Urothelium cell line (cell line): ENCODE data around the gene TTLL3.
"Not testable (repeated sequence)": the region's sequence is repeated elsewhere in the genome, so short reads cannot be mapped to it uniquely, and the experiment has no call there.

ENCODE experiments used
- DNase-seq: peaks from one replicate; pipeline ENCODE4 v3.0.0; 2011; ENCODE audit warnings: low spot score, mixed read lengths
- FAIRE-seq: peaks from 2 replicates; lab custom pipeline; 2011; peaks lifted over from hg19 to GRCh38; lab: Jason Lieb, UNC

The TTLL3 gene

DNA sequence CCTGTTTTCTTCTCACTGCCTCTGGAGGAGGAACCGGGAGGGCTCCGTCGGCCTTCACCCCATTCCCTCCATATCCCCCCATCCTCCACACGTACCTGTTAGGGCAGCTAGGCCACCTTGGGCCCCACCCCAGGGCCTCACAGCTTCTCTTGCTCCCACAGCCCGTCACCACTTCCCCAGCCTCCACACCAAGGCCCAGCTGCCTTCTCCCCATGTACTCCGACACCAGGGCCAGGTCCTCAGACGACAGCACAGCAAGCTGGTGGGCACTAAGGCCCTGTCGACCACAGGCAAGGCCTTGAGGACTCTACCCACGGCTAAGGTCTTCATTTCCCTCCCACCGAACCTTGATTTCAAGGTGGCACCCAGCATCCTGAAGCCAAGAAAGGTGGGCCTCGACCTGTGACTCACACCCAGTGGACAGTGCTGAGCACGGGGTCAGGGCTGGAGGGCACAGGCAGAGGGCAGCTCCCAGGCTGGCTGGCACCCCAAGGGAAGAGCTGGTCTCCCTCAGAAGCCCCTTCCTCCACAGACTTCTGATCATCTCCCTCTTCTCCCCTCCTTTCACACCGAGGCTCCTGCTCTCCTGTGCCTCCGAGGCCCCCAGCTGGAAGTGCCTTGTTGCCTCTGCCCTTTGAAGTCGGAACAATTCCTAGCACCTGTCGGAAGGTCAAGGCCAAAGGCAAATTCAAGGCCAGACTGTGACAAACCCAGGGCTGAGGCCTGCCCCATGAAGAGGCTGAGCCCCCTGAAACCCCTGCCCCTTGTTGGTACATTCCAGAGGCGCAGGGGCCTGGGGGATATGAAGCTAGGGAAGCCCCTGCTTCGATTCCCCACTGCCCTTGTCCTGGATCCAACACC lies 24.7 kb downstream of the TTLL3 start:
- FAIRE-seq (no peak), DNase-seq (no peak)

DNA sequence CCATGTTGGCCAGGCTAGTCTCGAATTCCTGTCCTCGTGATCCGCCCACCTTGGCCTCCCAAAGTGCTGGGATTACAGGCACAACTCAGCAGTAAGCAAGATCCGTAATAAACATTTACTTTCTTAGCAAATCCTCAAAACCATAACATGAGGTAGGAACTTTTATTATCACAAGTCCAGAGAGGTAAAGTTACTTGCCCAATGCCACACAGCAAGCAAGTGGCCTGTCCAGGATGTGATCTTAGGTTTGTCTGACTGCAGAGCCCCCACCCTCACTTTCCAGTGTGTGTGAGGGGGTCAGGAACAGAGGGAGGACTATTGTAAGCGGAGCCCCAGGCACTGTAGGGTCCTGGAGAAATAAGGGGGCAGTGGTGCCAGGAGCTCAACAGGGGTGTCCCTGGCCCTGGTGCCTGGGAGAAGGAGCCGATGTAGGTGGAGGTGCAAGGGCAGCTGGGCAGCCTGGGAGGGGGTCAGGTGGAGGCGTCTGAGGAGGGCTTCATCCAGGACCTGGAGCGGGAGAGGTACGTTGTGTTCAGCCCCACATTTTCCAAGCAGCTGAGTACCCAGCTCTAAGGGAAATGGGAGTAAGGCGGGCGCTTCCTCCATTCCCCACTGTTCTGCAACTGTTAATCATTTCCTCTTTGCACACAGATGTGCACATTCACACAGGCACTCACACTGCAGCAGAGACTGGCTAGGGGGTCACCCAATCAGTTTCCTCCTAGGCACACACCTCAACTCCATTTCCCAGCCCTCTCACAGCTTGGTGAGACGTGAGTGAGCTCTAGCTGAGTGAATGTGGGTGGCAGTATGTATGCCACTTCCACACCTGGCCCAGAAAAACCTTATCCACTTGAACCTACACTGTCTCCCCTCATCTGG lies 27.9 kb downstream of the TTLL3 start:
- DNase-seq (no peak), FAIRE-seq (no peak)

DNA sequence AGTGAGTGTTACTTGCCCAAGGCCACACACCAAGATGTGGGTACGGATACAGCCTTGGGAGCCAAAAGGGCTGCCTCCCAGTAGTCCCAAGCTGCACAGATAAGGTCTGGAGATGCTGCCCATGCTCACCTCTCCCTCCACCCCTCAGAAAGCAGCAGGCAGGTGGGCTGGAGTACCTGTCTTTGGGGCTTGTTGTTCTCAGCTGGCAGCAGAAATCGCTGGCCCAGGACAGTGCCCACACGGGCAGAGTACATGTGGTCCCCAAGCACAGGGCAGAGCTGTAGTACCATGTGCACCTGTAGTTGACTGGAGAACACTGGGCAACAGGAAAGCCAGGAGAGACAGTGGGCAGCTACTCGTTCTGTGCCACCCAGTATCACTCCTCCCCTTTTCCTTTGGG lies 28.8 kb downstream of the TTLL3 start:
- DNase-seq = no peak
- FAIRE-seq = no peak

DNA sequence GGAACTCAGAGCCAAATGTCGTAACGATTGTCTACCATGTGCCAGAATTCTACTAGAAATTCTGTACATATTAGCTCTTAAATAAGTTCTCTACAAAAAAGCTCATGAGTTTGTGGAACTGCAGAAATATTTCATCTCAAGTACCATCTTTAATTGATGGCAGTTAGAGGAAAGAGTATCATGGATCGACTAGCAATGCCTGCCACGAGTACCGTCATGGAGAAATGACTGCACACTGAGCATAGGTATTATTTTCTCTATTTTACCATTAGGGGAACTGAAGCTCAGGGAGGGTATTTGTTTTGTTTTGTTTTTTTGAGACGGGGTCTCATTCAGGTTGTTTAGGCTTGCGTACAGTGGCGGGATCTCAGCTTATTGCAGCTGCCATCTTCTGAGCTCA lies 31.0 kb downstream of the TTLL3 start:
- FAIRE-seq = no peak
- no peak for DNase-seq

DNA sequence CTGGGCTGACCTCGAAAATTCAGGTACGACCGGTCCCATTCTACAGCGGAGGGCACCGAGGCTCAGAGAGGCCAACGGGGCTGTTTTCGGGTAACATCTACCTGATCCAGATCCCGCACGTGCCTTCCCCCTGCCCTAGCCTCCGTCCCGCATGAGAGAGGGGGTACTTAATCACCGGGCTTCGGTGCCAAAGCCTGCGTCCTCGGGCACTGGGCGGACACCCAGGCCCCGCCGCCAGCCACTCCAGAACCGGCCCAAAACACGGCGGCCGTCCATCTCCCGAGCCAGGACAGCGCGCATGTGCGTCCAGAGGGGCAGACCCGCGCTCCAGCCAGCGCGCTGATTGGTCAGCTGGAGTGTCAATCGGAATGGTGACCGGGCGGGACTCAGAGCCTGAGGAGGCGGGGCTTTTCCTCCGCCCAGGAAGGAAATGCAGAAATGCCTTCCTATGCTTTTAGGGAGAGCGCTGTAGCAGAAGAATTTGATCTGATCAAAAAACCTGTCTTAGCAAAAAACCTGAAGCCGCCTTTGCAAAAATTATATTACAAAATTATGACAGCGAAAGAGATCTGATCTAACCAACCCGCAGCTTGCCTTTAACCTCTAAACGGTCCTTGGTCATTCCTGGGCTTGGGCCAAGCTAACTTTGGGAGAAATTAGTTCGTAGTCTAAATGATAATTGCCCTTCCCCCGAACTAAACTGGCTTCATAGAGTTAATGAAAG lies 33.8 kb downstream of the TTLL3 start, which contains the start of gene RPUSD3:
Gene RPUSD3, minus strand, starts transcription at position 294 of the 724 bp plus-strand sequence. Its CDS starts 18 bp downstream, at position 276.
- peak; percentile 100 for DNase-seq

DNA sequence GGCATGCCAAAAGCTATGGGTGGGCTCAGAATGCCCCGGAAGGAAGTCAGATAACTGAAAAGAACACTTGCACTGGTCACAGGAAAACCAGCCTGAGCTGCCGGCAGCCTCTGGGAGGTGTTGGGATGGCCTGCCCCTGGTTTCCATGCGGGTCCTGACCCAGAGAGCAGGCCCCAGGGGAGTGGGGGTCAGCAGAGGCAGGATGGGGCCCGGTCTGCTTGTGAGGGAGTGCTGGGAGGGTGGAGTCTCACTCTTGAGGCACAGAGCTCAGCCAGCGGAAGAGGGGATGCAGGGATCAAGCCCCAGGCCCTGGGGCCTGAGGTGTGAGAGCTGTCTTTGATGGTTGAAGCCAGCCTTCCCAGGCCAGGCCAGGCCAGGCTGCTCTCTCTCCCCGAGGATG lies 36.2 kb downstream of the TTLL3 start:
- DNase-seq = no peak

More for the DNA sequence above, 33.8 kb downstream of the TTLL3 start, which contains the start of gene RPUSD3:
- no peak for FAIRE-seq

DNA sequence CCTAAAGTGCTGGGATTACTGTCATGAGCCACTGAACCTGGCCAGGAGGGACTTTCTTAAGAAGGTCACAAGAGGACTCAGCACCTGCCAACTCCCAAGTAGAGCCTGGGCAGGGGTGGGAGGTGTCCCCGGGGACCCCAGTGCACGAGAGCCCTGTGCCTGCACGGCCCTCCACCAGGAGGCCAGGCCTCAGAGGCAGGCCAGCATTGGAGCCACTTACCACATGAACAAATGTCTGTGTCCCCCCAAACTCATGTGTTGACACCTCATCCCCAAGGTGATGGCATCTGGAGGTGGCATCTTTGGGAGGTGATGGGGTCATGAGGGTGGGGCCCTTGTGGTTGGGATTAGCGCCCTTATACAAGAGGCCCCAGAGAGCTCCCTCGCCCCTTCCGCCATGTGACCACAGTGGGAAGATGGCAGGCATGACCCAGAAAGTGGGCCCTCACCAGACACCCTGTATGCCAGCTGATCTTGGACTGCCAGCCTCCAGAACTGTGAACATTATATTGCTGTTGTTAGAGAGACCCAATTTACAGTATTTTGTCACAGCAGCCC lies 36.9 kb downstream of the TTLL3 start:
- FAIRE-seq (no peak), DNase-seq (no peak)

More for the DNA sequence above, 36.2 kb downstream of the TTLL3 start:
- FAIRE-seq = no peak

DNA sequence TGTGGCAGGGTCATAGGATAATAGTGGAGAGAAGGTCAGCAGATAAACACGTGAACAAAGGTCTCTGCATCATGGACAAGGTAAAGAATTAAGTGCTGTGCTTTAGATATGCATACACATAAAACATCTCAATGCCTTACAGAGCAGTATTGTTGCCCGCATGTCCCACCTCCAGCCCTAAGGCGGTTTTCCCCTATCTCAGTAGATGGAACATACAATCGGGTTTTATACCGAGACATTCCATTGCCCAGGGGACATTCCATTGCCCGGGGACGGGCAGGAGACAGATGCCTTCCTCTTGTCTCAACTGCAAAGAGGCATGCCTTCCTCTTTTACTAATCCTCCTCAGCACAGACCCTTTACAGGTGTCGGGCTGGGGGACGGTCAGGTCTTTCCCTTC lies 37.8 kb downstream of the TTLL3 start:
- FAIRE-seq, DNase-seq: not testable (repeated sequence)

DNA sequence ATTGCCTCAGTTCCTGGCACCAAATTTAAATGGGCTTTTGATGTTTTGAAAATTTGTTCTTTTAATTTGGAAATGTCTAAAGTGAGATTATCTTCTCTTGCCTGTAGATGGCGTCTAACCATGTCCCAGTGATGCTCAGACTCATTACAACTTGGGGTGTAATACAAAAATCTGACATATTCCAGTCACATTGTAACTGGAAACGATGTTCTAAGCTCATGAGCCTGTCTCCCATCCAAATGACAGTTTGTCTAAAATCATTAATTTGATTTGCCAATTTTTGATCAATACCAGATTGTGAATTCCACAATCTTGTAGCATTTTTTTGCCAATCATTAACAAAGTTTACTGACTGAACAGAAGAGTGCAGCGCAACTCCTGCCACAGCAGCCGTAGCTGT lies 38.8 kb downstream of the TTLL3 start:
- not testable (repeated sequence) for DNase-seq, FAIRE-seq

DNA sequence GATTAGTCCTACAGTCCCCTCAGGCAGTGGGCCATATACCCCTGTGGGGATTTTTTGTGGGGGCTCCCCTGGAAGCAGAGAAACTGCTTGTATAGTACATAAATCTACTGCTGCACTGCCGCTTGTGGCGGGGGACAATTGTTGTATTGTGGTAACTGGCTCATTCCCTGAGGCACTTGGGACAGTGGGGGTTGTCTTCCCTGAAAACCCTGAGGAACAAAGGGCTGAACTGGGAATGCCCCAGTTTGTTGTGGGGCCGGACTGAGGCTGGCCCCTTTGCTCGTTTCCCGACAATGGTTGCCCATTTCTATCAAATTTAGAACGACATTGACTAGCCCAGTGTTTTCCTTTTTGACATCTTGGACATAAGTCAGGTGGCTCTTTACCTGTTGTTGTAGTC lies 41.3 kb downstream of the TTLL3 start:
- not testable (repeated sequence) for FAIRE-seq, DNase-seq

DNA sequence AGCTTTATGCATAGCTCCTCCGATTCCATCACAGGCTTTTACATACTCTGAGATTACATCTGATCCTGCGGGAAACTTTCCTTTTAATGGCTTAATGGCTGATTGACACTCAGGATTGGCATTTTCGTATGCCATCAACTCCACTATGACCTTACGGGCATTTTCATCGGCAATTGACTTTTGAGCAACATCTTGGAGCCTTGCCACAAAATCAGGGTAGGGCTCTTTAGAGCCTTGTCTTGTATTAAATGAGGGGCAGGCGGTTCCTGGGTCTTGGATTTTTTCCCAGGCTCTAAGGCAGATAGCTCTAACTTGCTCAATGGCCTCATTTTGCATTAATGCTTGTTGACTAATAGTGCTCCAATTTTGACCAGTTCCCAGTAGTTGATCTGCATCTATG lies 41.9 kb downstream of the TTLL3 start:
- FAIRE-seq = not testable (repeated sequence)

DNA sequence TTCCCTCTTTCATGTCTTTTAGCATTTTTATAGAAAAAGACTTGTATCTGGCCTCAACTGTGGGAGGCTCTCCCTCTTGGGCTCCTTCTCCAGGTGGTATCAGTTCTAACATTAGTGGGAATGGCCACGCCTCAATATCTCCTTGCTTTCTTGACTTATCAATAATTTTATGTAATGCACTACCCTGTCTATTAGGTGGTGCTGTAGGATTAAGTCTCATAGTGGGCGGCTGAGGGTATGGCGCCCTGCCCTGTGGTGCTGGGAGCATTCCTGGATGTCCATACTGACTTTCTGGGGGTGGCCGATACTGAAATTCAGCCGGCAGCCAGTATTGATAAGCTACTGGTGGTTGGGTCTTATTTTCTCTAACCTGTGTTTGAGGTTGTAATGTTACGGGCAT lies 42.5 kb downstream of the TTLL3 start:
- DNase-seq = no peak
- FAIRE-seq = no peak

More for the DNA sequence above, 41.9 kb downstream of the TTLL3 start:
- DNase-seq = not testable (repeated sequence)

DNA sequence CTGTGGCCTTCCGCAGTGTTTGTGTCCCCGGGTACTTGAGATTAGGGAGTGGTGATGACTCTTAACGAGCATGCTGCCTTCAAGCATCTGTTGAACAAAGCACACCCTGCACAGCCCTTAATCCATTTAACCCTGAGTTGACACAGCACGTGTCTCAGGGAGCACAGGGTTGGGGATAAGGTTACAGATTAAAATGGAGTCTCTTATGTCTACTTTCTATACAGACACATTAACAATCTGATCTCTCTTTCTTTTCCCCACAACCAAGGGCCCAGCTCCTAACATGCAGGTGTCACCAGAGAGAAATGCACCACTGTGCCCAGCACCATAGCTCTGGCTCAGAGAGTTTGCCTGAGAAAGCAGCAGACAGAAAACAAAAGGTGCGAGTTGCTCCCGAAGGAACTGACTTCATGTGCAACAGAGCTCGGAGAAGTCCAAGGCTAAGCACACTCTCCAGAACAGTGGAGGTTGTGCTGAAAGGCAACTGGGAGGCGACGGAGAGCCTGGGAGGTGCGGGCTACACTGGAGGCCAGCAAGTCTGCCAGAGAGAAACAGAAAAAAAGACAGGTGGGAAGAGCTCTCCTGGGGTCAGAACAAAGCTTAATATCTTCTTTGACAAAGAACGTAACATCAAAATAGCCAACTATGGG lies 44.4 kb downstream of the TTLL3 start:
- not testable (repeated sequence) for DNase-seq, FAIRE-seq

DNA sequence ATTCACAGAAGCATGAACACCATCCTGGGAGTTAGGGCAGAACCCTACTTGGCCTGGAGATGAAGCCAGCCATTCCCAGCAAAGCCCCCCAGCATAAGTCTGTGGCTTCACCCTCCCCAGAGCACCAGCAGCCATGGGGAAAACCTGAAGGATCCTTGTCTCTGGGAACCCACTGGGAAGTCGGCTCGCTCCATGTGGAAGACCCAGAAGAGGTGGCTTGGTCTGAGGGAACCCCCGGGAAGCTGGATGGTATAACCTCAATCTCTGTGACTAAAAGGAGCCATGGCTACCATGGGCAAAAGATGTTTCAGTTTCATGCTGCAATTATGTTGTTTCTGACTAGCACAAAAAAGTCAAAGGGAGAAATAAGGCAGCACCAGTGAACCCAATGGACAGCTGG lies 45.5 kb downstream of the TTLL3 start:
- FAIRE-seq (no peak), DNase-seq (no peak)

DNA sequence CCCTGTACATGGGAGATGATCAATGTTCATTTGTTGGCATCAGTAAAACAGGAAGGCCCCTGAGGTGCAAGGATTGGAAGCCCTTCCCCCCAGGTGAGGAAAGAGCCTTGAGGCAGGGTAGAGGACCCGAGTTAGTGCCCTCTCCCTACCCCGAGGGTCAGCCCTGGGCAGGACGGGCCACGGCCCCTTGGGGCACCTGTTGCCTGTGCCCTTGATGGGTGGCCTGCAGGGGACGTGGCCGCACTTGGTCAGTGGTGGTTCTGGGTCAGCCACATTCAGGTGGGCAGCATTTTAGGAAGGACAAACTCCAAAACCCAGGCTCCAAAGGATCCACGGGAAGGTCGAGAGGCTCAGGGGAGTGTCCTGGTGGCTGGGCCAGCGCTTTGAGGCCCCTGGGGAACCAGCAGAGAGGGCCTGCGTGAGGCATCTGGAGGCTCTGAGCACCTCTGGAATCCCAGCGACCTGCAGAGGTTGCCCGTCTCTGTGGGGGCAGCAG lies 49.5 kb downstream of the TTLL3 start:
- FAIRE-seq = no peak
- DNase-seq = no peak

DNA sequence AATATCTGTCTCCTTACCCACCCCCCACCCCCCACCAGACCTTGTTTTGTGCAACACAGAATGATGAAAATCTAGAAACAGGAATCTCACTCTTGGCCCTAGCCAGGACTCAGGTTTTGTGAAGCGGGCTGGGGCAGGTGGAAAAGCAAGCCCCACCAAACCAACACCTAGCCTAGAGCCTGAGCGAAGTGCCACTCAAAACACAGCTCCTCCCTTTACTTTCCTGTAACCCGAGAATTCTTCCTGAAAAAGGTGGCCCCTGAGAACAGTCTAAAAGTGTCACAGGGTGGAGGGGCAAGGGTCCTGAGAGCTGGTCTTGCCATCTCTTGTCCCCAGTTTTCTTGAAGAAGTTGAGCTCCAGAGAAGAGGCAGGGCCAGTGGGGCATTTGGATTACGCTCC lies 51.1 kb downstream of the TTLL3 start:
- no peak for FAIRE-seq
- DNase-seq = no peak

DNA sequence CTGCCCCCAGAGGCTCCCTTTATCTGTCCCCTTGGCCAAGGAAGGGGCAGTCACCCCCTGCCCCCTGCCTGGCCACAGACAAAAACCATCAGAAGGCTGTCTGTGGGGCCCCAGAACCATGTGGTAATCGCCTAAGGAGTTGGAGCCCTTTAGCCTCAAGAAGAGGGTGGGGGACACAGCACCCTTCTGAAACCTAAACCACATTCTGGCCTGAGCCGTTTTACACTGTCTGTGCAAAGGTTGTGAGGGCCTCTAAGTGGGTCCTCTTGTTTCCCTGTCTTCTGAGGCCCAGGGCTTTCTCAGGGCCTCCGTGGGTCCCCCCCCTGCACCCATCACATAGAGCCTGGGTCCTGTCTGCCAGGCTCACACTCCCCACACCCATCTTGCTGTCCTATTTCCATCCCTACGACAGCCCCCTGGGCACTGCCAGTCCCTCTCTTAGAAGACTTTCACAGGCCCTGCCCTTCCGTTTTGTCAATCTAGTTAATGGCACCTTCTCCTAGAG lies 51.6 kb downstream of the TTLL3 start:
- no peak for FAIRE-seq
- DNase-seq = no peak

DNA sequence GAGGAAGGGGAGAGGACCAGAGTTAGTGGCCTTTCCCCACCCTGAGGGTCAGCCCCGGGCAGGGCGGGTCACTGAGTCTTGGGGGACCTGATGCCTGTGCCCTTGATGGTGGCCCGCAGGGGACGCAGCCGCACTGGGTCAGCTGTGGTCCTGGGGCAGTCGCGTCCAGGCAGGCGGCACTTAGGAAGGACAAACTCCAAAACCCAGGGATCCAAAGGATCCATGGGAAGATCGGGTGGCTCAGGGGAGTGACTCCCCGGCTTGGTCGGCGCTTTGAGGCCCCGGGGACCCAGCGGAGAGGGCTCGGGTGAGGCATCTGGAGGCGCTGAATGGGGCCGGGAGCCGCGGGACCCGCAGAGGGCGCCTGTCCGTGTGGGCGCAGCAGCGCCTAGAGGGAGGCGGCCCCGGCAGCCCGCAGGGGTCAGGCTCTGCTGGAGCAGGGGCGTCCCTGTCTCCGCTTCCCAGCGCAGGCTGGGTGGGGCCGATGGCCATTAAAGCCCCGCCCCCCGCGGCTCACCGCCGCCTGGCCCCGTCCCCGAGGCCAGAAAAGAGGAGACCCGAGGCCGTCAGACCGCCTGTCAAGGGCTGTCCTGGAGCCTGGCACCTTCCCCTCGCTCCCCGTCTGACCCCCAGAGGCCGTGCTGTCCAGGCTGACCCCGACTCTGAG lies 52.5 kb downstream of the TTLL3 start:
- FAIRE-seq (no peak), DNase-seq (no peak)
